ENCODE results near the gene OVOL2. TPM values are rescaled to one million over a fixed set of nuclear protein-coding genes. Genes with fewer than 3 reads are reported as not detected.
"Not testable (repeated sequence)": the region's sequence is repeated elsewhere in the genome, so short reads cannot be mapped to it uniquely, and the experiment has no call there.

The OVOL2 gene
- total RNA-seq, 2 donors from 2014 or later = 25.6 to 34.8 TPM

DNA sequence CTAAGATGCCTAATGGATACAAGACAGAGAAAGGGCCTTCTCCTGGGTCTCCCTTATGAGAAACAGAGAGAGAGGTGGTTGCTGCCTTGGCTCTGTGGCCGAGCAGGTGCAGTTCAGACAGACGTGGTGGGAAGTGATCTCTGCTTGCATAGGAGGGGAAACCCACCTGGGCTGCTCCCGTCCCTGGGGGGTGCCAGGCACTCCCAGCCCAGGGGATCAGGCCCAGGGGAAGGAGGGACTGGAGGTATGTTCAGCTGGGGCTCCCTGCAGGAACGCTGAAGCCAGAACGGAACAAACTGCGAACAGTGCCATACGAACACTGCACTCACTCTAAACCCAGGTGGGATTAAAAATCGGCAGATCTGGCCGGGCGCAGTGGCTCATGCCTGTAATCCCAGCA, 35.7 kb upstream of the OVOL2 start:
- TF ChIP-seq CTCF (IDR thresholded peaks at IDR 0.05) (no peak), POLR2AphosphoS5 (IDR thresholded peaks at IDR 0.05) (no peak), POLR2A (IDR thresholded peaks at IDR 0.05) (no peak)
- no peaks in the 10 kb centered on the region for H3K4me1 ChIP-seq (replicated peaks)
- H3K4me3 ChIP-seq = no peak overlapping the region
- DNase-seq (ENCODE audit: low spot score) = no peak
- no peak overlapping the region for H3K27ac ChIP-seq
- intact Hi-C loops (cut with DNase I) = no loop called here
- WGBS = 84% methylated on average over 10 of the region's 10 CpGs
- no peaks in the 10 kb centered on the region for H3K36me3 ChIP-seq
- H3K27me3 ChIP-seq (replicated peaks; ENCODE audit: insufficient read depth) = no peaks in the 10 kb centered on the region
- H3K9me3 ChIP-seq = no peaks in the 10 kb centered on the region

DNA sequence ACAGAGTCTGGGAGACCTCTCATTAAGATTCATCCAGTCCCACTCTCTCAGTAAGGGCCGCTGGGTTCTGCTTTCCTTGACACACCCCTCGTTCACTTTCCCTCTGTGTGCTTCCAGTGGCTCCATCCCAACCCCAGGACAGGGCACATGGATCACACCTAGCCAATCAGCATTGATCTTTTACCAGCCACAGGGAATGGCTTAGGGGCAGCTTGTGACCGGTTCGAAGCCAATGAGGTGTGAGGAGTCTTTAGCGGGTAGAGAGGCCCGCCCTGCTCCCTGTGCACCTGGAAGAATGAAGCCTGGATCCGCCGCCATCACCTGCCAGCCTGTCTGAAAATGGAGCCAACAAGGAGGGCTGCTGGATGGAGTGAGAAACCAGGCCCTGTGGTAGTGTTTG, 35.2 kb upstream of the OVOL2 start:
- H3K36me3 ChIP-seq = no peaks in the 10 kb centered on the region
- no peaks in the 10 kb centered on the region for H3K4me1 ChIP-seq (replicated peaks)
- no peak for DNase-seq (ENCODE audit: low spot score)
- H3K9me3 ChIP-seq = no peaks in the 10 kb centered on the region
- intact Hi-C loops (cut with DNase I) = no loop called here
- no peak overlapping the region for H3K4me3 ChIP-seq
- 90% methylated on average over 8 of the region's 8 CpGs for WGBS
- no peaks in the 10 kb centered on the region for H3K27me3 ChIP-seq (replicated peaks; ENCODE audit: insufficient read depth)
- TF ChIP-seq POLR2A (IDR thresholded peaks at IDR 0.05) = no peak
- TF ChIP-seq POLR2AphosphoS5 (IDR thresholded peaks at IDR 0.05) = no peak
- no peak for TF ChIP-seq CTCF (IDR thresholded peaks at IDR 0.05)
- H3K27ac ChIP-seq = no peak overlapping the region

- Histone ChIP-seq H3K4me1 (replicated peaks) (no peaks in the 10 kb centered on the region), H3K27me3 (replicated peaks; ENCODE audit: insufficient read depth) (no peaks in the 10 kb centered on the region), H3K9me3 (no peaks in the 10 kb centered on the region), H3K36me3 (no peaks in the 10 kb centered on the region), H3K4me3 (no peak overlapping the region), H3K27ac (no peak overlapping the region)
- intact Hi-C loops (cut with DNase I) = no loop called here
- DNase-seq (ENCODE audit: low spot score) = no peak
- 69% methylated on average over 7 of the region's 7 CpGs for WGBS
- TF ChIP-seq CTCF (IDR thresholded peaks at IDR 0.05) (no peak), POLR2A (IDR thresholded peaks at IDR 0.05) (no peak), POLR2AphosphoS5 (IDR thresholded peaks at IDR 0.05) (no peak)
Measured at GRCh38 chr20:18091623-18092022, 33.9 kb upstream of the OVOL2 start.

- no peak overlapping the region for H3K27ac ChIP-seq
- no peaks in the 10 kb centered on the region for H3K9me3 ChIP-seq
- no peaks in the 10 kb centered on the region for H3K27me3 ChIP-seq (replicated peaks; ENCODE audit: insufficient read depth)
- H3K4me3 ChIP-seq = no peak overlapping the region
- H3K4me1 ChIP-seq (replicated peaks) = no peaks in the 10 kb centered on the region
- no peaks in the 10 kb centered on the region for H3K36me3 ChIP-seq
- TF ChIP-seq POLR2A (IDR thresholded peaks at IDR 0.05) = no peak
- no peak for TF ChIP-seq CTCF (IDR thresholded peaks at IDR 0.05)
- TF ChIP-seq POLR2AphosphoS5 (IDR thresholded peaks at IDR 0.05) = no peak
- intact Hi-C loops (cut with DNase I) = no loop called here
- WGBS = 93% methylated on average over 10 of the region's 10 CpGs
- no peak for DNase-seq (ENCODE audit: low spot score)
Measured at GRCh38 chr20:18090477-18090876, 32.8 kb upstream of the OVOL2 start.

DNA sequence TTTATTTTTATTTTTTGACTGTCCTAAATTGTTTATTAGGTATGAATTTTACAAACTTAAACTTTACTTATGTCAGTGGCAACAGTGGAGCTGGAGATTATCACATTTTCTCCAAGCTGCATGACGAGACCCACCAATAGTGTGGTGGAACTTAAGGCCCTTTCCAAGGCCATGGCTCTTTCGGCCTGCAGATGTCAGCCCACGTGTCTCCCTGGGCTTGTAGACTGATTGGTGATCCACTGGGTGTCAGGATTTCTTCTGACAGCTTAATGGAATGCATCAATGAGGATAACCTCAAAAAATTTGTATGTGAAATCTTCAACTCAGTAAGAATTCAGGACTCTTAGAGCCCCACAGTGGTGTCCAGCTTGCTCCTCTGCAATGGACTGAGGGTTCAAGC, 32.3 kb upstream of the OVOL2 start:
- intact Hi-C loops (cut with DNase I) = no loop called here
- no peak for DNase-seq (ENCODE audit: low spot score)
- Histone ChIP-seq H3K36me3 (no peaks in the 10 kb centered on the region), H3K4me3 (no peak overlapping the region), H3K9me3 (no peaks in the 10 kb centered on the region), H3K4me1 (replicated peaks) (no peaks in the 10 kb centered on the region), H3K27ac (no peak overlapping the region), H3K27me3 (replicated peaks; ENCODE audit: insufficient read depth) (no peaks in the 10 kb centered on the region)
- 53% methylated on average over 3 of the region's 3 CpGs for WGBS
- no peak for TF ChIP-seq POLR2A (IDR thresholded peaks at IDR 0.05)

DNA sequence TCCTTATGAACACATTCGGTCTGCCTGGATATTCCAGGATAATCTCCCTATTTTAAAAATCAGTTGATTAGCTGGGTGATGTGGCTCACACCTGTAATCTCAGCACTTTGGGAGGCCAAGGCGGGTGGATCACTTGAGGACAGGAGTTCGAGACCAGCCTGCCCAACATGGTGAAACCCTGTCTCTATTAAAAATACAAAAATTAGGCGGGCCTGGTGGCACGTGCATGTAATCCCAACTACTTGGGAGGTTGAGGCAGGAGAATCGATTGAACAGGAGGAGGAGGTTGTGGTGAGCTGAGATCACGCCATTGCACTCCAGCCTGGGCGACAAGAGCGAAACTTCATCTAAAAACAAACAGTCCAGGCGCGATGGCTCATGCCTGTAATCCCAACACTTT, 31.1 kb upstream of the OVOL2 start:
- H3K27ac ChIP-seq; H3K4me1 ChIP-seq (replicated peaks); H3K4me3 ChIP-seq; H3K27me3 ChIP-seq (replicated peaks; ENCODE audit: insufficient read depth); intact Hi-C loops (cut with DNase I); H3K36me3 ChIP-seq; DNase-seq (ENCODE audit: low spot score); H3K9me3 ChIP-seq: not testable (repeated sequence)
- 91% methylated on average over 11 of the region's 11 CpGs for WGBS

DNA sequence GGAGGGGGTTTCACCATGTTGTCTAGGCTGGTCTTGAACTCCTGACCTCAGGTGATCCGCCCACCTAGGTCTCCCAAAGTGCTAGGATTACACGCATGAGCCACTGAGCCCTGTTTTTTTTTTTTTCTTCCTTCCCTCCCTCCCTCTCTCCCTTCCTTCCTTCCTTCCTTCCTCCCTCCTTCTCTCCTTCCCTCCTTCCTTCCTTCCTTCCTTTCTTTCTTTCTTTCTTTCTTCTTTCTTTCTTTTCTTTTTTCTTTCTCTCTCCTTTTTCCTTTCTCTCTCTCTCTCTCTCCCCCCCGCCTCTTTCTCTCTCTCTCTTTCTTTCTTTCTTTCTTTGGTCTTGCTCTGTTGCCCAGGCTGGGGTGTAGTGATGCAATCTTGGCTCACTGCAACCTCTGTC, 30.6 kb upstream of the OVOL2 start:
- H3K27ac ChIP-seq; H3K4me1 ChIP-seq (replicated peaks); DNase-seq (ENCODE audit: low spot score); H3K27me3 ChIP-seq (replicated peaks; ENCODE audit: insufficient read depth); intact Hi-C loops (cut with DNase I); H3K36me3 ChIP-seq; H3K9me3 ChIP-seq; H3K4me3 ChIP-seq: not testable (repeated sequence)
- 94% methylated on average over 3 of the region's 3 CpGs for WGBS

Data from prostate gland (tissue), 2 donors.